GM10248 (cell line): ENCODE data around the gene DTL.

Experiments
- CTCF ChIA-PET: fragments of 300-600 bp; sonication (Branson Sonifier 250); formaldehyde crosslinking; extraction: SDS; loops from one replicate; lab custom pipeline; 2021; ENCODE audit warnings: antibody characterized with exemption; lab: Yijun Ruan, JAX
- POLR2A ChIA-PET: fragments of 350-650 bp; sonication (Branson Sonifier 250); formaldehyde crosslinking; extraction: SDS; loops from one replicate; lab custom pipeline; 2020; ENCODE audit warnings: antibody characterized with exemption; lab: Yijun Ruan, JAX
- DNase-seq: peaks from one replicate; pipeline ENCODE4 v3.0.0; 2012; ENCODE audit errors: extremely low spot score
- CTCF ChIP-seq: IDR thresholded peaks from 2 replicates; pipeline ENCODE4 v1.5.1; 2012; ENCODE audit warnings: mild to moderate bottlenecking, low read depth; ENCODE audit errors: extremely low read depth, missing control alignments, control extremely low read depth

Gene DTL

GRCh38 chr1:212108187-212108586, 72.6 kb downstream of the DTL start:
- CTCF ChIA-PET = interaction anchor here (1.5 kb wide), 2 partner anchors 37 to 348 kb away, joined by 5 to 8 read pairs; no protein-coding TSS in a partner anchor
- POLR2A ChIA-PET = no interaction called here
- DNase-seq = no peak
- TF ChIP-seq CTCF = no peak

GRCh38 chr1:212108981-212109380, 73.4 kb downstream of the DTL start:
- TF ChIP-seq CTCF = no peak
- CTCF ChIA-PET = interaction anchor here (1.6 kb wide), 1 partner anchor 20 kb away, joined by 3 read pairs; no protein-coding TSS in a partner anchor
- DNase-seq = no peak
- POLR2A ChIA-PET = no interaction called here

GRCh38 chr1:212109728-212110127, 74.2 kb downstream of the DTL start:
- no peak for DNase-seq
- ChIA-PET POLR2A (no interaction called here), CTCF (interaction anchor here (0.8 to 1.8 kb wide), 5 partner anchors 9 to 429 kb away, joined by 3 read pairs; no protein-coding TSS in a partner anchor)
- no peak for TF ChIP-seq CTCF

- POLR2A ChIA-PET = no interaction called here
- TF ChIP-seq CTCF = no peak
- CTCF ChIA-PET = interaction anchor here (0.7 to 1.8 kb wide), 7 partner anchors 8 to 430 kb away, joined by 3 read pairs; no protein-coding TSS in a partner anchor
- no peak for DNase-seq
These were observed 75.1 kb downstream of the DTL start for GRCh38 chr1:212110617-212111016.

GRCh38 chr1:212111536-212111935, 76.0 kb downstream of the DTL start:
- ChIA-PET CTCF (interaction anchor here (1.1 to 1.5 kb wide), 3 partner anchors 10 to 41 kb away, joined by 3 to 4 read pairs (median 3); no protein-coding TSS in a partner anchor), POLR2A (no interaction called here)
- no peak for DNase-seq
- TF ChIP-seq CTCF = no peak

GRCh38 chr1:212113706-212114105, 78.2 kb downstream of the DTL start:
- TF ChIP-seq CTCF = no peak
- CTCF ChIA-PET = no interaction called here

More at GRCh38 chr1:212113706-212114105, 78.2 kb downstream of the DTL start:
- POLR2A ChIA-PET = no interaction called here
- no peak for DNase-seq
